CD4-positive, alpha-beta T cell treated with Interleukin-1 beta for 1 hour (primary cell): Measurements from ENCODE around the gene HS3ST5.
"Not testable (repeated sequence)": the region's sequence is repeated elsewhere in the genome, so short reads cannot be mapped to it uniquely, and the experiment has no call there.

Experiments
- DNase-seq, 2 donors: peaks; one replicate each; pipeline ENCODE4 v3.0.0-alpha.2; 2020 to 2022

The HS3ST5 gene

DNA sequence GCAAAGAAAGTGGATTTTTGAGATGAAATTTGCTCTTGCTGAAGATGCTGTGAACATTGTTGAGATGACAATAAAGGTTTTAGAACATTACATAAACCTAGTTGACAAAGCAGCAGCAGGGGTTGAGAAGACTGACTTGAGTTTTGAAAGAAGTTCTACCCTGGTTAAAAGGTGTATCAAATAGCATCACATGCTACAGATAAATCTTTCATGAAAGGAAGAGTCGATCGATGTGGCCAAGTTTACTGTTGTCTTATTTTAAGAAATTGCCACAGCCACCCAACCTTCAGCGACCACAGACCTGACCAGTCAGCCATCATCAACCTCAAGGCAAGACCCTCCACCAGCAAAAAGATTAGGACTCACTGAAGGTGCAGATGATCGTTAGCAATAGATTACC is 155.3 kb downstream of the HS3ST5 start:
- no peak for DNase-seq

DNA sequence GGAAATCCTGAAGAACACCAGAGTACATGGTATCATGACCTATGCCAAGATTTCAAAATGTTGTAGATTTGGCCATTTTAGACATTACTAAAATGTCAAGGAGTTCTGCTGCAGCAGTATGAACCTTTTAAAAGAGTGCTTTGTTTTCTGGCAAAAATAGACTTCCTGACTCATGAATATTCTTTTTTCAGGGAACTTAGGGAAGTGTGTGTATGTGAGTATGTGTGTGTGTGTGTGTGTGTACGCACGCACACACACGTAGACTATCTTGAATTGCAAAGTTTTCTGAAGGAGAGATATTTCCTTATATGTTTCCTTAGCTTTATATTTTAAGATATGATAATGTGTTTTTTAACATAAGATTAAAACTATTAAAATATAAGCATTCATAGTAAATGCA is 161.2 kb downstream of the HS3ST5 start:
- no peak for DNase-seq

DNA sequence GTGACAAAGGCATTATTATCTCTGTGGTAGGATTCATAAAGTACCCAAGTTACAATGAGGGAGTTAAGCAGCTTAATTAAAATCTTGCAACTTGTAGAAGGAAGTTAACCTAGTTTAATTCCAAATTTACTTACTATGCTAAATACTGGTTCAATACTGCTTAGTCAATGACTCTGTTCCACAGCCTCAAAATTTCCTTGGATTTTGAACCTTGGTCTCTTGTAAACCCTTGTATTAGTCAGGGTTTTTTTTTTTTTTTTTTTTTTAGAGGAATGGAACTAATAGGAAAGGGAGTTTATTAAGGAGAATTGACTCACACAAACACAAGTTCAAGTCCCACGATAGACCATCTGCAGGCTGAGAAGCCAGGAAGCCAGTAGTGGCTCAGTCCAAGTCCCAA is 163.4 kb downstream of the HS3ST5 start:
- DNase-seq: no peak

DNA sequence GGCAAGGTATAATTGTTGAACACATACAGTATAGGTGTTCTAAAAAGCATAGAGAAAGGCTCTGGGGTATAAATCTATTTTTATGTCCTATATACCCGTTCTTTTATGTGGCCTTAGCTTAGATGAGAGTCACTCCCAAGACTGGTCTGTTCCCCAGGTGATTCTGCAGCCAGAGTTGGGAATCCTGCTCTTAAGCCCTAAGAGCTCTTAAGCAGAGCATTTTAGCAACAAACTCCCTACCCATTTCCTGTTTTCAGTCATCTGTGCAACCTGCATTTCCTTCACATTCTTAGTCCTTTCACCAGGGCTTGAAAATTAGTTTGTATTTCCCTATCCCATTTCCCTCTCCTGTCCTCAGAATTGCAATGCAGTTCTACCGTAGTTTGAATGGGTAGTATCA is 166.1 kb downstream of the HS3ST5 start:
- DNase-seq: no peak

DNA sequence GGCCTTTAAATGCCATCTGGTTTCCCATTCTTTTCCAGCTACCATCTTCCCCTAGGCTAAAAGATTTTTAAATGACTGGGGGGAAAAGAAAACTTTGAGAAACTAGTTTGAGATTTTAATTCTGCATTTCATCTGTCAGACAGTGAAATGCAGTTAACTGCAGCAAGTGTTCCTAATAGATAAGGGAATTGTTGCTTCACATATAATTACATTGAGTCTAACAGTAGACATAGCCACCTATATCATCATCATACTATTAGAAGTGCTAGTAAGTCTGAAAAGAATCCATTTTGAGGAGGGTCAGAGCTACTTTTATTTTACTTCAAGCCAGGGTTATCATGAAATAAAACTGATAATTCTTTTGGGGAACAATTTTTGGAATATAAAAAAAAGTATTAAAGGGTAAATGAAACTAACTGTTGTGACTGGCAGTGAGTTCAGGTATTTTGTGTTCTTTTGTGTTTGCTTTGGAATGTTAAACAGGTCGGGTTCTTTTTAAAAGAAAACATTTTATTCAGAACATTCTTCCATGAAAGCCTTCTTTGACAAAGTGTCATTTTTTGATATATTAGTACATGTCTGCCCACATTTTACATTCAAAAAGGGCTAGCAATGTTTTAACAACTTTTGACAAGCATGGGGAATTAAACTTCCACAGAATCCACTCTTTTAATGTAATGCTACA is 170.1 kb downstream of the HS3ST5 start:
- no peak for DNase-seq

DNA sequence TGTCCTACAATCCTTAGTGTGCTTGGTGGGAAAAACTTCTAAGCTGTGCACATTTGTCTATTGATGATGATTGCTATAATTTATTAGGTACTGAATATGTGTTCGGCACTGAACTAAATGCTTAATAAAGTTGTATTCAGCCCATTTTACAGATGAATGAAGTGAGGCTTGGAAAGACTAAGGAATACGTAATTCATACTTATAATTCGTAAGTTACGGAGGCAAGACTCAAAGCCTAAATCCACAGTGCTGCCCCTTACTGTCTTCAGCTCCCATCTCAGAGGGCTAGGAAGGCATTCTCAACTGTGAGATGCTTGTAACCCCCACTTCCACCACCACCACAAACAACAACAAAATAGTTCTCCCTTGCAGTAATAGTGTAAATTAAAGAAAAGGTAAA is 171.3 kb downstream of the HS3ST5 start:
- no peak for DNase-seq

DNA sequence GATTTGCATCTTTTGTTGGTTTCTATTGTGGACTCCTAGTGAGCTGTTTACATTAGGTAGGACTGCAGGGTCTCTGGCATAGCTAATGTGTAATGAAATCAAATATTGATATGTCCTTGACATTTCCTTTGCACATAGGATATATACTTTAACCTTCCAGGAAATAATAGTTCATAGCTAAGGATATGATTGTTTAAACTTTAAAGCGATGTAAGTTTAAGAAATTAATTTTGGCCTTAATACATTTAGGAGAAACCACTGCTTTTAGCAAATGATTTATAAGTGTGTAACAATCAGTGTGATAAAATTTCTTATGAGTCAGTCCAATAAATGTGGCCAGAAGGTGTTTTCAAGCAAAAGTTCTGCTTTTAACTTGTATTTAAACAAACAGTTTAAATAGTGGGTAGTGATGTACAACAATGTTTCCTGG is 171.8 kb downstream of the HS3ST5 start:
- no peak for DNase-seq

DNA sequence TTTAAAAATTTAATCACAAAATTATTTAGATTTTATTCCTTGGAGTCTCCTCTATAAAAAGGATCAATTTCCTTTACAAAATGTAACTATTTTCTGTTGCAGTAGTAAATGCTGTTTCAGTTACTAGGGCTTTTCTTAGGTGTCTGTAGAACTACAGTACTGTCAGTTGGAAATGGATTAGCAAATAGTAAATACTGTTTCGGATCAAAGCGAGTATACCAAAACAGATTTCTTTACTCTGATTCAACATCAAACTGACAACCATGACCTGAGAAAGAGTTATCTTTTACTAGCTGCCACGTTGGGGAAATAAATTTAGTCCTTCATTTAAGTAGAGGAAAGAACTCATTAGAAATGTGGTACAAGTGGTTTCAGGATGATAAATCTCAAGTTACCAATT is 172.5 kb downstream of the HS3ST5 start:
- DNase-seq: no peak

DNA sequence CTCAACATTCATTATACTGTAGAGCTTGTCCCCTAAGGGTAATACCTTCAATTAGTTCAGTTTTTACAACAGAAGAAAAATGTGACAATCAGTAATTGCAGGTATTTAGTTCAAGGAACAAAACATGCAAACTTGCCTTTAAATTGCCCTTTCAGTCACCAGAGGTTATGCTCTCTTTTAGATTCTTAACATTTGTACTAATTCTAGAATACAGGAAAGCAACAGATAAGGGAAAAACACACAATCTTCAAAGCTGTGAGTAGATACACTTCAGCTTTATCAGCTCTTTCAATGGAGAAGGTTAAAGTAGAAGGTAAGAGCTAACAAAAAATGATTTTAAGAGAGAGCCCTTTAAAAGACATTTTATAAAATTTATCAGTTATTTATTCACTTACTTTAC is 173.1 kb downstream of the HS3ST5 start:
- DNase-seq: no peak

DNA sequence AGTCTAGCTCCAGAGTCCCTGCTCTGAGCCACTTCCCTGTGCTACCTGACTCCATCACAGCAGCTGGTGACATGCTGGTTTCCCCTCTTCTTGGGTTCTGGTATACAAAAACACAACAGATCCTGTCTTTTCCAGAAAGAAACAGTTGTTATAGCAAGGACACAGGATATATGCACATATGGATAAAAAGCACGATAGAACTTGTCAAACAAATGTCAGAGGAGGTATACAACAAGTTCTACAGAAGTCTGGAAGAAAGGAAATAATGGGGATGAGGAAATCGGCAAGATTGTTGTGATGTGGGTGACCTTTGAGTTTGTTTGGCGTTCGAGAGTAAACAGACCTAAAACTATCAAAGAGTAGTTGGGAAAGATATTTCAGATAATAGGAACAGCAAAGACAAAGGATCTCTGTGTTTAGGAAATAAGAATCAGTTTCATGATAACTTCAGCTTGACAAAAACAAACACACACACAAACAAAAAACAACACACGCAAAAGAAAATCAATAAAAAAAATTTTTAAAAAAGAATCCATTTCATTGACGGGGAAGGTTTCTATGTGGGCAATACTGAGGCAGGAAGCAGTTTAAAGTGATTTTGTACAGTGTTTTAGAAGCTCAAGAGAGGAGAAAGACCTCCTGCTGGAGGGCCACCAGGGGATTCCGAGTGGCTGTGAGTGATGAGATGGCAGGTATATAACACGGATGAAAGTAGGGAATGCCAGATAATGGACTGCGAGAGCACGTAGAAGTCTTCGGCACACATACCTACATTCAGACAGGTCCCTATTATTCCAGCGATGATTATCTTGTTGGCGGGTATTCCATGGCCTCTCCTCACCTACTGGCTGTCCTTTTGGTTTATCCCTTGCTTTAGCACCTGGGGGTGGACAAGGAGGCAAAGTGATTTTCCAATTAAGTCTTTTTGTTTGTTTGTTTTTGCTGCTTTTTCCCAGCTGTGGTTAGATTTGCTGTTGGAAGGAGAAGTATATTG is 174.9 kb downstream of the HS3ST5 start:
- no peak for DNase-seq

DNA sequence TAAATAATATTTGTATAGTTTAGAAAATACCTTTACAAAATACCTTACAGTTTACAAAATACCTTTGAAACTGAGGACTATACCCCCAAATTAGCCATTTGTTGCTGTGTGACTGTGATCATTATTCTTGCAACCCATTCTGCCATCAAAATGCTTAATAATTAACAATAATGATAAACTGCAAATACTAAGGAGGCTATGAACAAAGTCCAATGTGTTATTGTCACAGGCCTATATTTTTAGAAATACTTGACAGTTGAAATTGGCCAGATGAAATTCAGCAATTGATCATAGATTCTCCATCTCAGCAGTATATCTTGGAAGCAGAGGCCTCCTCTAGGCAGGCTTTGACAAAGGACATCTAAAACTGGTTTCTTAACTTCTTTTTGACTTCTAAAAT is 178.6 kb downstream of the HS3ST5 start:
- DNase-seq: no peak

DNA sequence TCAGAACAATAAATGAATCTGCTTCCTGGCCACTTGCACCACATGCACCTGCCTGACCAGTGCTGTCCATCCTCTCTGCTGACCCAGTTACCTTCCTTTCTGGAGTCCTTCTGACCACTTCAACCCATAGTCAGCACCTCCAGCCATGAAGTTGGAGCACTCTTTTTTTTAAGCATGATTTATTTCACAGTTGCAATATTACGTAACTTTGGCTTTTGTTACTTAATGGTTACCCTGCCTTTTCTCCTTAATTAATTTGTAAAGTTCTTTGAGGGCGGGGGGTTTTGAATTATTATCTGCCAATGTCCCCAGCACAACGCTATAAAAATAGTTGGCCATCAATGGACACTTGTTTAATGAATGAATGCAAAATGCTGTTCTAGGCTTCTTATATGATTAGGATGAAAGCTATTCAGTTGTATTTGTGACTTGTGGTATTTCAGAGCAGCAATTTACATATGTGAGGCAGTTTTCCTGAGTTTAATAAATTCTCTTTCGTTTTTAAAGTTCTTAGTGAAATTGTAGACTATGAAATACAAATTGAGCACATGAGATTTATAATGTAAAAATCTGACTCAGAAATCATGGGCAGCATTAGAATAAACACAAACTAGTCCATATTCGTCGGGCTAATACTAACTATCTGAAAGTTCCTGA is 180.0 kb downstream of the HS3ST5 start:
- DNase-seq: no peak

DNA sequence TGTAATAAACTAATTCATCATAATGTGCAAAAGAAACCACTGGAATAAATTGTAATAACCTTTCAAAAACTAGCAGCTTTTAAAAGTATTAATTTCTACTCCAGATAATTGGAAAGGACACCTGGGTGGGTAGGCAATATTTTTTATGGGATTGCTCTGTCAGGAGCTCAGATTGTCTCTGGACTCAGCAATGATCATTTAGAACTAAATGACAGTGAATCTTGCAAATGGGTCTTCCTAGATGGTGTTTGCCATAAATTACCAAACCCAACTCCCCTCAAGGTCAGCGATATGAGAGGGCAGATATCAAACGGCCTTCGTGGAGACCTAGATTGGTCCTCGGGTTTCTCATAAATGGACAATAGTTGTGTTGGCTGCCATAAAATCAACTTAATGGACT is 181.9 kb downstream of the HS3ST5 start:
- no peak for DNase-seq

DNA sequence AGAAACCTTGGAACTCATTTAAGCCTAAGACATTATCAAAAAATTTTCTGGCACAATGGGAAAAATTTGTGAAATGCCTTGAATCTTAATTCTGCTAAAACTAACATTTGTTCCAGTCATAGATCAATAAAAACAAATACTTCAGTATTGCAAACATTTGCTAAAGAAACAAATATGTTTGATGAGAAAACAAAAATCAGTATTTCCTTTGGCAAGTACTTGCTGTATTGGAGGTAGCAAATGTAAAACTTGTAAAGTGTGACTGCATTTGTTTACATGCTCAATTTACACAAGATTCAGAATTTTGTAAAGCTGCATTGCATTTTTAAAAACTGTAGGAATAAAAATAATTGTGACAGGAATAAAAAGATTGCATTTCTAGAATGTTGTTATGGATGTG is 183.1 kb downstream of the HS3ST5 start:
- DNase-seq: no peak

DNA sequence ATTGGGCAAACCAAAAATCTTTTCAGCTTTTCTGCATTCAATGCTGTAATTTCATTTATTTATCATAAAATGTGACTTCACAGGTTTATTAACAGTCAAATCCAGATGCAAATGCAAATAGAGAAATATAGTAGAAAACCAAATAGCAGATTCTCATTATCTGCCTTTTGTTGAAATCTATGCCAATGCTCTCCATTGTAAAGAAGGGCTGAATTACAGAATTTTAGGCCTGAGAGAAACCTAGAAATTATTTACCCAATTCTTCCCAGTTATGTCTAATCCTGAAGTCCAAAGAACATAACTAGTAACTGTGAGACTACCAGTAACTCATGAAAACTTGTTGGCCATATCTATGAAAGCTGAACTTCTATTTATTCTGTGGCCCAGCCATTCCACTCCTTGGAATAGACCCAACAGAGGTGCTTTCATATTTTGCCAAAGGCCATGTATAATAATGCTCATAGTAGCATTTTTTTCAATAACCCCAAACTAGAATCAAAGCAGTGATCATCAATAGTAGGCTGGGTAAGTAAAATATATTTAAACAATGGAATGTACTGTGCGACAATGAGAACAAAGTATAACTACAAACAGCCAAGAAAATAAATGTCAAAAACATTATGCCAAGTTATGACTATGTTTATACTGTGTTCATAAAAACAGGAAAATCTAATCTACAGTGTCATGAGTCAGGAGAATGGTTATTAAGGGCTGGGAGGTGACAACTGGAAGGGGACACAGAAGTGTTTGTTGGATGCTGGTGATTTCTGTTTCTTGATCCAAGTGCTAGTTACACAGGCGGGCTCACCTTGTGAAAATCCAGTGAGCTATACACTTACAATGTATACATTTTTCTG is 183.8 kb downstream of the HS3ST5 start:
- DNase-seq: no peak

DNA sequence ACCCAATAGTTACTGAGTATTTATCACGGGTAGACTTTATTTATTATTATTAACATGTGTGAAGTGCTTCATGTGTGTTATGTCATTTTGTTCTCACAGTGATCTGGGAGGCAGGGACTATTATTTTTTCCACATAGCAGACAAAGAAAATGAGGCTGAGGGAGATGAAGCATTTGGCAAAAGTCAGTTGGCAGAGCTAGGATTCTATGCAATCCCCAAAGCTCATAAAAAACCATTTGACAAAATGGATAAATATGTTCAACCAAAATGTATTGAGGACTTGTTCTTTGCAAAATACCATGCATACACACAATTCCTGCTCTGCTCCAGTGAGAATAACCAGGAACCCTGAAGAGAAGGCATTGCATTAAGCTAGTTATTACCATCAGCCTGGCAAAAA is 184.4 kb downstream of the HS3ST5 start:
- DNase-seq: no peak

DNA sequence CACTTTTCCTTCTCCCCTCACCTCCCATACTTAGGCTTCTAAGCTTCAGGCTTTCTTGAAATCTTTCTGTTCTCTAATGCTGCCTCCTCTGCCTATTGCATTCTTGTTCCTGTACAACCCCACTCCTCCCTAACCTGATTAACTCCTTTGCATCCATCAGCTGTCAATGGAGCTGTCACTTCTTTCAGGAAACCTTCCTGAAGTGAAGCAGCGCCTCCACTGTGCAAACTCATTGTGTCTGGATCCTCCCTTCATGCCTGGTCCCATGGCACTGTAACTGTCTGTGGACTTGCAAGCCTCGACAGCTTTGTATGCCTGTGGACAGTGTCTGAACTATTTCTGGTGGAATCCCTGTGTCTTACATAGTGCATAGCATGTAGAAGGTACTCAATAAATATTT is 185.0 kb downstream of the HS3ST5 start:
- no peak for DNase-seq

DNA sequence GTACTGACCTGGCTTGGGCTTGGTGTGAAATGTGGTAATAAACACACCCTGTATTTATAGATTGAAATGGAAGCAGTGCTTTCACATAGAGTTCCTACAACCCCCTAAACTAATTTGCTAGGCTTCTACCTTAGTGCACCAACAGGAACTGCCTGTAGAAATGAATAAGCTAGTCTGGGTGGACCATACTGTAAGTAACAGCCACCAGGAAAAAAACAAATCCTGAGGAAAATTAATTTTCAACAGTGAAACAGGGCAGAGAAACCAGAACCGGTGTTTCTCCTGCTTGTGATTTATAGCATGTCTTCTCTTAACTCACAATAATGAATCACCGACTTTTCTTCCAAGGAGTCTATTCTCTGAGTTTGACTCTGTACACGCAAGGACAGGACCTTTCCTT is 187.1 kb downstream of the HS3ST5 start:
- no peak for DNase-seq

DNA sequence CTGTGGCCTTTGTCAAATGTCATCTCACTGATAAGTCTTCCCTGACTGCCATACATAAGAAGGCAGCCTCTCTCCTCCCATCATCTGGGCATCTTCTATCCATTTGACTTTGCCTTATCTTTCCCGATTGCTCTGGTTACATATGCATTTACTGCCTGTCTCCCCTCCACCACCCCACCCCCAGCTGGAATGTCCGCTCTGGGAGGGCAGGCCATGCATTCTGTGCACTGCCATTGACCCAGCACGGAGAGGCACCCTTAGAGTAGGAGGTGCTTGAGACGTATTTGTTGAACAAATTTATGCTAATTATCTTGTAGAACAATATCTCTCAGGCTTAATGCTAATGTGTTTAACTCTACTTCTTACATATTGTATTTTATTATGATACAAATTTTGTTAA is 188.0 kb downstream of the HS3ST5 start:
- no peak for DNase-seq

DNA sequence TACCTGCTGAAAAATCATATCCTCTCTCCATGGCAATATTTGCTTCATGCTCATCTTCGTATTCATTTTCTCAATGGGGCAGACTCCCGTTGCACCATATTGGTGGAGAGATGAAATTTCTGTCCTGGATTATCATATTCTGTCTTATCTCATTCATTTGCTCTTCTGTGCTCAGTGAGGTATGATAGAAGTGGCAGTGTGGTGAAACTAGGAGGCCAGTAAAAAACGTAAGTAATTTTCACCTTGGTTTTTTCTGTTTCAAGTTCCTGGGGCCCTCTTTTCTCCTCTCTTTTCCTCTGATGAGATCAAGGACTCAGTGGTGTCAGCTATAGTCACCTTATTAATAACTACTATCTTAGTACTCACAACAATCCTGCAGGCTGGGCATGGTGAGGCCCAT is 189.4 kb downstream of the HS3ST5 start:
- no peak for DNase-seq

DNA sequence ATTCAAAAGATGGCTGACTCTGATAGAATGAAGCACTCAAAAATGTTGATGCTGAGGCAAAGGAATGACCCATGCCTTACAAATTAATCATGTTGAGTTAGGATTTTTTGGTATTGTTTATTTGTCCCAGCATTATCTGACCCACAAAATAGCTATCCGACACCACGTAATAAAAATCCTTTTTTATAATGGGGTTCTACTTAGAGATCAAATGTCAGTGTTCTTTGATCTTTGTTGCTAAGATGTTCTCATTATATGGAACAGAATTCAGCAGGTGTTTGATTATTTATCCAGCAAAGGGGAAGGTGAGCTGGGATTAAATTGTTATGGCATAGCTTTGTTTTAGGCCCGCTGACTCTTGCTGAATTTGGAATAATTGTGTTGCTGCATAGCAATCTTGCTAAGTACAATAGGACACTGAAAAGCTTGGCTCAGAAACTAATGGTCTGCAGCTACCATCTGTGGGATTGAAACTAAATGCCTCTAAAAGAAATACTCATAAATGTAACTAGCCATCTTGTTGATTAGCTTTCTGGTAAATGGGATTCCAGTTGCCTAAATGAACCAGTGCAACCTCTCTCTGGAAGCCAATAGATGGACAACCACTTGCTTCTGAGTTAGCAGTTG is 191.6 kb downstream of the HS3ST5 start:
- DNase-seq: no peak

DNA sequence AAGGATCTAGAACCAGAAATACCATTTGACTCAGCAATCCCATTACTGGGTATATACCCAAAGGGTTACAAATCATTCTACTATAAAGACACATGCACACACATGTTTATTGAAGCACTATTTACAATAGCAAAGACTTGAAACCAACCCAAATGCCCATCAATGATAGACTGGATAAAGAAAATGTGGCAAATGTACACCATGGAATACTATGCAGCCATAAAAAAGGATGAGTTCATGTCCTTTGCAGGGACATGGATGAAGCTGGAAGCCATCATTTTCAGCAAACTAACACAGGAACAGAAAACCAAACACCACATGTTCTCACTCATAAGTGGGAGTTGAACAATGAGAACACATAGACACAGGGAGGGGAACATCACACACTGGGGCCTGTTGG is 193.6 kb downstream of the HS3ST5 start:
- DNase-seq: not testable (repeated sequence)
